GM21390 (cell line): ENCODE data around the gene ISG20L2.

Experiments used
- ATAC-seq: cut with Tn5 transposase; IDR thresholded peaks from one replicate; pipeline ENCODE4 v1.9.1; 2021; ENCODE audit not compliant: unreplicated experiment

Gene ISG20L2

DNA sequence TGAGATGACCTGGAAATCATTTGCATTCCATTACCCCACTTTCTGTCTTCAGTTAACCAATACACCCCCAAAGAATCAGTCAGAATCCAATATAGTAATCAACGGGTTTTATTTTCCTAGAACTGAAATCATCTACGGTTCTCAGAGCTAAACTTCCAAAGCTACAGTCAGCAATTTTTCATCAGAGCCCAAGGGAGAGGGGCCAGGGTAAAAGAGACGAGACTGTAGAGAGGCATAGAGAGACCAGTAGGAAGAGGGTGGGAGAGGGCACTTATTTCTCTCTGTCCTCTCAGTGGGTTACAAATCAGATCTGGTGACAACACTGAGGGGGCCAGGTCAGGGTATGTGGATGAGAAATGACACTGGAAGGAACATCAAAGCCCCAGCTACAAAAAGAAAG lies 13.5 kb upstream of the ISG20L2 start:
- ATAC-seq, result no peak

- ATAC-seq, result peak; percentile 0
Measured at GRCh38 chr1:156741481-156741983, 13.0 kb upstream of the ISG20L2 start.

GRCh38 chr1:156740741-156741480 lies 12.3 kb upstream of the ISG20L2 start, which contains the start of gene MRPL24:
MRPL24 (minus strand) TSS chr1:156741088; CDS start chr1:156738704, 2,384 bp downstream.
- peak; percentile 77 for ATAC-seq

GRCh38 chr1:156740237-156740740 lies 11.7 kb upstream of the ISG20L2 start:
- peak; percentile 1 for ATAC-seq

- ATAC-seq, result no peak
Measured at GRCh38 chr1:156738916-156739315, 10.3 kb upstream of the ISG20L2 start.

DNA sequence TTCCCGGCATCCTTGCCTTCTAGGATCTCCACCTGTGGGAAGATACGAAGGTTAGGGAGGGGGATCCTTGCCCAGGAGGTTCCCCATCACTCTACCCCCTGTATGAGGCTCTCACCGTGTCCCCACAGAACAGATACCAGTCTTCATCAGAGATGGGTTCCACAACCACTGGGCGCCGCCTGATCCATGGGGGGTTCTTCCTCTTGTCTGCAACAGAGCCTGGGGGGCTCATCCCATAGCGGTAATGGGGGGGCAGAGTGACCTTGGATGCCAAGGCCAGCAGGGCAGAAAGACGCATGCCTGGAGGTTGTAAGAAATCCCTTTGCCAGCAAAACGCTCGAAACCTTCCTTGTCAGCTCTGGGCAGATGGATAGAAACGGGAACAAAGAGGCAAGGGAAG lies 9.8 kb upstream of the ISG20L2 start:
- ATAC-seq, result no peak

DNA sequence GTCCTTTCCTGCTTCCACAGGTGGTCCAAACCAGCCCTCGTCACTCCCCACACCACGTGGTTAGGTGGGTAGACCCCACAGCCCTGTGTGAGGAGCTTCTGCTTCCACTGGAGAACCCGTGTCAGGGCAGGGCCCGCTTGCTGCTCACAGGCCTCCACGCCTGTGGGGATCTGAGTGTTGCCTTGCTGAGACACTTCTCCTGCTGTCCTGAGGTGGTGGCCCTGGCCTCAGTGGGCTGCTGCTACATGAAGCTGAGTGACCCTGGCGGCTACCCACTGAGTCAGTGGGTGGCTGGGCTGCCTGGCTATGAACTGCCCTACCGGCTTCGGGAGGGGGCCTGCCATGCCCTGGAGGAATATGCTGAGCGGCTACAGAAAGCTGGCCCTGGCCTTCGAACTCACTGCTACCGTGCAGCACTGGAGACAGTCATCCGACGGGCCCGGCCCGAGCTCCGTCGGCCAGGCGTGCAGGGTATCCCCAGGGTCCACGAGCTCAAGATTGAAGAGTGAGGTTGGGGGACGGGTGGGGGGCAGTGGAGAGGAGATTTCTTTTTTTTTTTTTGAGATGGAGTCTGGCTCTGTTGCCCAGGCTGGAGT lies 5.5 kb upstream of the ISG20L2 start:
- ATAC-seq, result no peak

GRCh38 chr1:156727926-156728598 lies 504 bp downstream of the ISG20L2 start, which contains the start of gene METTL25B:
METTL25B (plus strand) TSS chr1:156728469; CDS start chr1:156729105, 636 bp downstream.
- ATAC-seq, result peak; percentile 55

- no peak for ATAC-seq
Measured at GRCh38 chr1:156727492-156727891, 1.1 kb downstream of the ISG20L2 start.

- ATAC-seq, result no peak
Measured at GRCh38 chr1:156726549-156727226, 1.9 kb downstream of the ISG20L2 start.

- peak; percentile 39 for ATAC-seq
Measured at GRCh38 chr1:156725683-156726280, 2.8 kb downstream of the ISG20L2 start.

DNA sequence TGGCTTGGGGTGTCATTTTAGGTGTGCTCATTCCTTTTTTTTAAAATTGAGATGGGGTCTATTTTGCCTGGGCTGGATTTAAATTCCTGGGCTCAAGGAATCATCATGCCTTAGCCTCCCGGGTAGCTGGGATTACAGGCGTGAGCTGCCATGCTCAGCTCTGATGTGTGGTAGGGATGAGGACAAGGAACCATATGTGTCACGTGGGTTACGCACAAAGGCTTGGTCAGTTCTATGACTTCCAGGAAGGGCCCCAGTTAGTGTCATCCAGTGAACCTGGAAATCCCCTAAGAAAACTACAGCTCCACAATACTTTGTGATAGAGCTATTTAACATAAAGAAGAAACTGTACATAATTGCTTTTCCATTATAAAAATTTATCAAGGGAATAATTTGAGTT lies 7.0 kb downstream of the ISG20L2 start:
- ATAC-seq, result no peak

DNA sequence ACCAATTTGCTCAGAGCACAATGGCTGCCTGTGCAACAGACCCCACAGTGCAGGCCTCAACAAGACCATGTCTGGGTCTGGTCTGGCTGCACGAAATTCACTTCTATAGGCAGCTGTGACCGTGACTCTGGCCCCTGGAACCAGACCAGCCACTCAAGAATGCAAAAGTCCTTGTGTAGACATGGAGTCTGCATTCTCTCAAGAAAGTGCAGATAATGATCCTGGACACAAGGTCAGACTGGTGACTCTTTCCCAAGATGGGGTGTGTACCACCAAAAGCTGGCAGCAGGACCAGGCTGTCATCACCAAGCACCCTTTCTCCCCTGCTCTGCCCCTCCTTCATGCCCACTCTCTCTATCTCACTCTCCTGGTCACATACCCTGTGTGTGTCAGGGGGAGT lies 7.4 kb downstream of the ISG20L2 start:
- ATAC-seq, result no peak

DNA sequence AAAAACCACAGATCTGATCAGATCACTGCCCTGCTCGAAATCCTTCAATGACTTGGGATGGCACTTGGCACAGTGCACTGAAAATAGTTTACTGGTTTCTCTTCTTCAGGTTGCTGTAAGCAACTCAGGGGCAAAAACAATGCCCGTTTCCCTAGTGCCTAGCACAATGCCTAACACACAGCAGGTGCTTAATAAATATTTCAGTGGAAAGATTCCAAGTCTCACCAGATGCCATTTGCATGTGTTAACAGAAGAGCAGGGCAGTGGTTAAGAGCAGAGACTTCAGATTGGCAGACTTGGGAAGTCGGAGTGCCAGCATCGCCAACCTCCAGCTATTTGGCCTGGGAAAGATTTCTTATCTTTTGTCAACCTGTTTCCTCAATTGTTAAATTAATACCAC lies 11.2 kb downstream of the ISG20L2 start:
- no peak for ATAC-seq

DNA sequence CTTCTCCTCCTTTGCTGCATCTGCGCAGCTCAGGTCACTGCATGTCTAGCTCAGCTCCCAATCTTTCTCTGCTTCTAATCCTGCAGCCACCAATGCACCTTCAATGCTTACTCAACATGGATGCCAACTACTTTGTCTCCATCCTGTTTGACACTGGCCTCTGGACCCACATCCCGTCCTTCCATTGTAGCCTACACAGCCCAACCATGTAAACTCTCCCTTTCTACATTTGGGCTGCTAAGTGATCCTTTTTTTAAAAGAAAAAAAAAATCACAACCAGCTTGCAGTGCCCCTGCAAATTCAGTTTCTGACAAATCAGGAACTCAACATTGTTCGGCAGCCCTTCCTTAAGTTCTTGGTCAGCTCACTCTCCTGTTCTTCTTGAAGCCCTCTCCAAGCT lies 13.7 kb downstream of the ISG20L2 start:
- no peak for ATAC-seq

DNA sequence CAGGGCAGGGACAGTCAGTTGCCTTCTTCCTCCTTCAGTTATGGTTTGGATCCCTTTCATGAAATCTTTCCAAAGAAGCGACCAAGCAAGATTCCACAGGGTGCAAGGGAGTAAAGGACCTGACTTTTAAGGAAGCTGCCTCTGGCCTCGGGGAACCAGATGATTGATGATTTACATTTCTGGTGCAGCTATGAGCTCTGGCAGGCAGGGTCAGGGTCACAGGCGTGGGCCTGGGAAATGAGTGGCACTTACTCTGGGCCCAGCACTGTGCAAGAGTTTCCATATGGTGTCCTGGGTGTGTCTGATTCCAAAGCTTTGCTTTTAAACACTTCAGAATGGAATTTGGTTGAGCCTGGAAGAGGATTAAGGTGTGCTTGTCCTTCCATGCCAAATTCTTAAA lies 15.9 kb downstream of the ISG20L2 start:
- no peak for ATAC-seq

DNA sequence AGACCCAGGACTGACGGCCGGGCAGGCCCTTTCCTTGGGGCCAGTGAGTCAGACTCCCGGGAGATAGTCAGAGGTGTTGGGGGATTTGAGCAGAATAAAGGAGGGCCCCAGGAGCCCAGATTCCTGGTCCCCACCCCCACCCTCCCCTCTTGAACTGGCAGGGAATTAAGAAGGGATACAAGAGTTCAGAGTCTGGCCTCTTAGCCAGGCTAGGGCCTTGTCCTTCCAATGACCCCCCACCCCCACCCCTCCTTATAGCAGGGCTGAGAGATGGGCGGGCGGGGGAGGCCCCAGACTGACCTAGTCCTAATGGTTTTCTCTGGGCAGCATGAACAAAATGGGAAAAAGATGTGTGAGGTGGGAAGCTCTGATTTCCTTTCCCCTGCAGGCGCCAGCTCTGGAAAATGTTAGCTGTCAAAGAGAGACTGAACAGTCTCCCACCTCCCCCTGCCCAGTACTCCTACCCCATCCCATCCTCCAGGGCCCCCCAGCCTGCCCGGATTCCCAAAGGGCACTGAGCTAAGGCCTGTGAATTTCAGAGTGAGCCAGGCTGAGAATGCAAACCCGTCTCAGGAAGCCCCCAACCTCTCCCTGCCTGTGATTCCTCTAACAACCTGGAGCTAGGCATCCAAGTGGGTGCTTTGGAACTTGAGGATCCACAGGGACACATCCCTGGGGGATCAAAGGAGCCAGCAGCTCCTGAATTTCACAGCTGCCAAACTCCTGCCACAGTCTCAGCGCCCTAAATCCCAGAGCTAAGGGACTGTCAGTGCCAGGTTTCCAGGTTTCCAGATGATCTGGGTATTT lies 17.4 kb downstream of the ISG20L2 start:
- no peak for ATAC-seq

DNA sequence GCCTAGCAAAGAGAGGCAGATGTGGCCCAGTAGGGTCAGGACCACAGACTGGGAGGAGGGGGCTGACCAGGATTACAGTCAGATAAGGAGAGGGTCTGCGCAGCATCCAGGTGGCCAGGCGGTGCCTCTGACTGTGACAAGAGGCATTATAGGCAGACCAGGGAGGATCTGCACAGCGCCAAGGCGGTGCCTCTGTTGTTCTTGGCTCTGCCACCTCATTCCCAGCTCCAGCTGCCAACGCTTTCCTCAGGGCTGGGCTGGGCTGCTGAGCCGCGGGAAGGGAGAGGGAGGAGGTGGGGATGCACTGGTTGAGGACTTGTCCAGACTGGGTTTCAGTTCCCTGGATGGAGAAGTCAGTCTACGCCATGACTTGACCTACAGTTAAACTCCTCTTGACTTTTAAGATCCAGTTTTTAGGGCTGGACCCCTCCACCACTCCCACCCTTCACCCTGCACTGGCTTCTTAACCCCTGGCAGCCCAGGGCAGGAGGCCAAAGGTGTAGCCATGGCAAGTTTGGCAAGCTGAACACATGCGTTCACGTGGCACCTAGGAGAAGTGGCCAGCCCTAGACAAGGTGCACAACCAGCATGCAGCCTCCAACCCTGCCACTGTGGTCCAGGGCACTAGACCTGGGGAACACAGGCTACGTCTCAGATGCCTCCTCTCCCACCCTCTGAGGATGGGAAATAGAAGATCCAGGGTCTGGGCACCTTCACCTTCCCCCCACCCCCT lies 18.6 kb downstream of the ISG20L2 start:
- no peak for ATAC-seq

- ATAC-seq, result no peak
Measured at GRCh38 chr1:156709031-156709430, 19.5 kb downstream of the ISG20L2 start.
